Spleen (tissue), 13 donors: ENCODE data around the gene ARFGAP1. TPM values are rescaled to one million over a fixed set of nuclear protein-coding genes. Genes with fewer than 3 reads are reported as not detected.
A peak's percentile ranks its signal among the peaks of the same experiment; 100 is the strongest.

ENCODE experiments used
- DNase-seq: peaks from one replicate; pipeline ENCODE4 v3.0.0-alpha.2; 2020
- H3K27ac ChIP-seq, 8 donors: fragments of 200-600 bp; sonication (generic) in 7 of 8; 1 replicate in 4 of 8; 2 replicates in 4 of 8; pipeline versions ENCODE4 v1.5.0 to v1.8.0; 2016 to 2021; ENCODE audit warnings: inconsistent platforms in 4 of 8, mild to moderate bottlenecking in 4 of 8, moderate library complexity in 1 of 8
- H3K27me3 ChIP-seq, 7 donors: fragments of 200-600 bp; sonication (generic) in 6 of 7; replicated peaks in 1 of 7; 1 replicate in 4 of 7; 2 replicates in 3 of 7; pipeline versions ENCODE4 v1.5.0 to v1.8.0; 2016 to 2021; ENCODE audit warnings: inconsistent platforms in 3 of 7, mild to moderate bottlenecking in 1 of 7
- H3K36me3 ChIP-seq, 6 donors: fragments of 200-600 bp; sonication (generic) in 5 of 6; 1 replicate in 4 of 6; 2 replicates in 2 of 6; pipeline versions ENCODE4 v1.5.0 to v1.8.0; 2016 to 2021; ENCODE audit warnings: inconsistent platforms in 2 of 6
- H3K4me1 ChIP-seq, 6 donors: fragments of 200-600 bp; sonication (generic) in 5 of 6; 1 replicate in 3 of 6; 2 replicates in 3 of 6; pipeline versions ENCODE4 v1.5.0 to v1.8.0; 2016 to 2021; ENCODE audit warnings: inconsistent platforms in 3 of 6
- H3K4me3 ChIP-seq, 8 donors: fragments of 200-600 bp; sonication (generic) in 7 of 8; 1 replicate in 4 of 8; 2 replicates in 4 of 8; pipeline versions ENCODE4 v1.5.0 to v1.8.0; 2016 to 2021; ENCODE audit warnings: inconsistent platforms in 4 of 8, mild to moderate bottlenecking in 4 of 8, moderate library complexity in 2 of 8
- H3K9me3 ChIP-seq, 8 donors: fragments of 200-600 bp; sonication (generic) in 7 of 8; 1 replicate in 4 of 8; 2 replicates in 4 of 8; pipeline versions ENCODE4 v1.5.0 to v1.8.0; 2016 to 2021; ENCODE audit warnings: inconsistent platforms in 4 of 8
- CTCF ChIP-seq, 11 experiments: fragments of 200-600 bp in 7 of 11; fragments of 450-650 bp in 4 of 11; sonication (generic) in 4 of 11; IDR thresholded peaks in 8 of 11; conservative IDR thresholded peaks in 3 of 11; 1 replicate in 7 of 11; 2 replicates in 4 of 11; pipeline versions ENCODE4 v1.4.0 to v1.8.0; 2016 to 2021; ENCODE audit warnings: antibody characterized with exemption in 11 of 11, inconsistent platforms in 4 of 11, mild to moderate bottlenecking in 1 of 11
- POLR2A ChIP-seq, 3 donors: fragments of 450-650 bp; IDR thresholded peaks; one replicate each; pipeline ENCODE4 v1.5.1; 2017; ENCODE audit warnings: antibody characterized with exemption in 3 of 3, mild to moderate bottlenecking in 1 of 3
- POLR2AphosphoS5 ChIP-seq, 3 donors: sonication (generic); formaldehyde crosslinking; IDR thresholded peaks; one replicate each; pipeline ENCODE4 v1.5.1; 2017; ENCODE audit warnings: antibody characterized with exemption in 3 of 3
- WGBS, 5 donors: extraction: QIAGEN DNeasy Blood & Tissue Kit in 3 of 5; methylation state at CpG; one replicate each; pipeline versions ENCODE4 v1.1.5 to v1.1.7; 2013 to 2018; 5-methylcytosine and 5-hydroxymethylcytosine counted together
- intact Hi-C: fragments of 100-400 bp; cut with DNase I; formaldehyde crosslinking; loops from one replicate; pipeline ENCODE4 v1.15.0; 2023; ENCODE audit warnings: low total_unique reads
- long read RNA-seq, 2 donors: transcript quantifications; one replicate each; lab custom pipeline, GENCODE V29; 2026
- polyA plus RNA-seq, 3 donors: library from polyadenylated mRNA; stranded (reverse); fragments of 200-250 nt; gene quantifications; one replicate each; pipeline ENCODE4 v1.2.1, GENCODE V29; 2013
- total RNA-seq, 7 donors: library from RNA; depleted of rRNA in 3 of 7; stranded (reverse); fragments of >200 nt in 3 of 7; fragmentation: NEBNext Ultra II Directional in 4 of 7; extraction: Animal tissue kit (Norgen Biotek cat#: 25700) in 4 of 7; gene quantifications; one replicate each; pipeline versions ENCODE4 v1.1.0 to v1.2.1, GENCODE V29; 2016 to 2021
- donor health status: healthy with polysubstance abuse.
- donor health status: DM: no; HTN: no; CAD: no; lungs with moderate emphysema.
- donor health status: DM: no; HTN: no; CAD: no.
- donor health status: Bipolar disorder and iron deficiency.
- donor health status: healthy.
- donor health status: DM: no; HTN: no; CAD: no.
- donor health status: DM: yes; HTN: yes; CAD: no.

The ARFGAP1 gene
- total RNA-seq (100 to 1,000 TPM in 3 of 7 donors, 10 to 100 TPM in 4; 51.9 to 105 (median 91.7) TPM), polyA plus RNA-seq (100 to 1,000 TPM in 2 of 3 donors, 10 to 100 TPM in 1; 44.4 to 165 (median 112) TPM)
- long read RNA-seq, donor 1, transcript ARFGAP1-203 (13 exons, 3,281 nt), result major isoform, 6 of 12 reads
- long read RNA-seq, donor 1, partial matches to known transcripts, result 0 of 12 reads
- long read RNA-seq, donor 1, other reads (novel, unspliced or antisense), result 0 of 12 reads
- long read RNA-seq, donor 2, partial matches to known transcripts, result 11 of 13 reads
- long read RNA-seq, donor 2, other reads (novel, unspliced or antisense), result 0 of 13 reads

- intact Hi-C loops, result no loop called here
Measured at GRCh38 chr20:63272105-63273058, at the start of gene ARFGAP1. Gene ARFGAP1, plus strand, starts transcription at chr20:63272813. Its CDS starts 2,768 bp downstream, at chr20:63275581.

GRCh38 chr20:63223121-63223825 lies 49.3 kb upstream of the ARFGAP1 start:
- WGBS, 5 donors, result 44 to 55% (median 50%) methylated on average over 12 of the region's 12 CpGs
- no peaks in the 10 kb centered on the region for H3K4me1 ChIP-seq
- TF ChIP-seq POLR2A (IDR thresholded peaks at IDR 0.05), result no peak
- peak; percentile 29 to 85 (median 73) for TF ChIP-seq CTCF (IDR thresholded peaks at IDR 0.05 in 8 of 11, conservative IDR thresholded peaks at IDR 0.05 in 3 of 11)
- no peak for TF ChIP-seq POLR2AphosphoS5 (IDR thresholded peaks at IDR 0.05)
- no peak overlapping the region for H3K4me3 ChIP-seq
- no peak overlapping the region for H3K27ac ChIP-seq
- no peak for DNase-seq
- intact Hi-C loops, result no loop called here
- peaks cover 0 to 26% (median 0%) of the 10 kb centered on the region in 7 donors for H3K27me3 ChIP-seq
- H3K36me3 ChIP-seq, result no peaks in the 10 kb centered on the region
- no peaks in the 10 kb centered on the region for H3K9me3 ChIP-seq

More at GRCh38 chr20:63272105-63273058, at the start of gene ARFGAP1:
- no peaks in the 10 kb centered on the region for H3K9me3 ChIP-seq
- peaks cover 0 to 11% (median 0%) of the 10 kb centered on the region in 7 donors for H3K27me3 ChIP-seq
- H3K27ac ChIP-seq, result peak within 1 kb of the TSS; percentile 37 to 91 (median 81)
- TF ChIP-seq CTCF (IDR thresholded peaks at IDR 0.05 in 8 of 11, conservative IDR thresholded peaks at IDR 0.05 in 3 of 11), result no peak
- peak in 1 of 3 donors; percentile 44 for TF ChIP-seq POLR2A (IDR thresholded peaks at IDR 0.05)
- peak; percentile 92 to 93 (median 93) for TF ChIP-seq POLR2AphosphoS5 (IDR thresholded peaks at IDR 0.05)
- WGBS, 5 donors, result 1 to 2% (median 1%) methylated on average over 41 to 97 of the region's 97 CpGs
- H3K36me3 ChIP-seq, result peaks cover 0 to 23% (median 17%) of the 10 kb centered on the region in 6 donors
- H3K4me3 ChIP-seq, result peak within 1 kb of the TSS; percentile 68 to 99 (median 93)
- H3K4me1 ChIP-seq, result peaks cover 14 to 46% (median 30%) of the 10 kb centered on the region in 6 donors
- peak; percentile 98 for DNase-seq

GRCh38 chr20:63223826-63224207 lies 48.8 kb upstream of the ARFGAP1 start:
- 75 to 80% (median 78%) methylated on average over 5 to 6 of the region's 6 CpGs for WGBS, 5 donors
- H3K4me1 ChIP-seq, result no peaks in the 10 kb centered on the region
- no peak overlapping the region for H3K27ac ChIP-seq
- TF ChIP-seq CTCF (IDR thresholded peaks at IDR 0.05 in 8 of 11, conservative IDR thresholded peaks at IDR 0.05 in 3 of 11) (no peak), POLR2AphosphoS5 (IDR thresholded peaks at IDR 0.05) (no peak), POLR2A (IDR thresholded peaks at IDR 0.05) (no peak)
- no peaks in the 10 kb centered on the region for H3K36me3 ChIP-seq
- DNase-seq, result no peak
- no peak overlapping the region for H3K4me3 ChIP-seq
- no peaks in the 10 kb centered on the region for H3K9me3 ChIP-seq
- H3K27me3 ChIP-seq, result peaks cover 0 to 32% (median 5%) of the 10 kb centered on the region in 7 donors
- intact Hi-C loops, result no loop called here
